HG03558 (cell line): ENCODE measurements around the gene LAMA4.

Source experiments
- ATAC-seq: cut with Tn5 transposase; IDR thresholded peaks from one replicate; pipeline ENCODE4 v1.9.1; 2021; ENCODE audit warnings: moderate number of reproducible peaks; ENCODE audit not compliant: unreplicated experiment; ENCODE audit errors: extremely low read depth

The LAMA4 gene

DNA sequence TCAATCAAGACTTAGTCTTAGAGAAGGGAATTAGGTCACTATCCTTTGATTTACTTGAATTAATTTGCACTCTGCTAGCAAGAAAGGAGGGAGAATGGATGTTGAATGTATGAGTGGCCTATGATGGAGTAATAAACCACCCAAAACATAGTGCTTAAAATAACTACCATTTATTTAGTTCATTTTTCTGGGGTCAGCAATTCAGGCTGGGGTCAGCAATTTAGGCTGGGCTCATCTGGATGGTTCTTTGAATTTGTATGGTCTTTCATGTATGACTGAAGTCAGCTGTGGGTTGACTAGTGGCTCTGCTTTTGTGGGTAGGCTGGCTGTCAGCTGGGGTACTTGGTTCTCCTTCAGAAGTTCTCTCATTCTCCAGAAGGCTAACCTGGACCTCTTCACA lies 21.0 kb upstream of the LAMA4 start:
- ATAC-seq, result no peak

GRCh38 chr6:112274774-112275173 lies 20.4 kb upstream of the LAMA4 start:
- ATAC-seq, result no peak

DNA sequence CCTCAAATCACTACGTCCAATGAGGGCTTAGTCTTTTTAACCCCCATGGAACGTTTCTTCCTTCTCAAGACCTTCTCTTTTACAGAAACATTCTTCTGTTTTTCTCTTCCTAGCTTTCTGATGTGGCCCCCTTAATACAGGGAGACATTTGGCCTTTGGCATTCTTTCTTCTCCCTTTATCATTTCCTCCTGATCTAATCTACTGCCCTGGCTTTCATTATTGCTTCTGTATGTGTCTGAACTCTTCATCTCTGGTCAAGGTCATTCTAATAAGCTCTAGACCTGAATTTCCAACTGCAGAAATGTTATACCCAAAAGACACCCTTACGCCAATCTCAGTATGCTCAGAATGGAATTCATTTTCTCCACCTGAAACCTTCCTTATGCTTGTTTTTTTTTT lies 18.4 kb upstream of the LAMA4 start:
- no peak for ATAC-seq

- ATAC-seq, result no peak
These were observed 16.4 kb upstream of the LAMA4 start for GRCh38 chr6:112270756-112271155.

DNA sequence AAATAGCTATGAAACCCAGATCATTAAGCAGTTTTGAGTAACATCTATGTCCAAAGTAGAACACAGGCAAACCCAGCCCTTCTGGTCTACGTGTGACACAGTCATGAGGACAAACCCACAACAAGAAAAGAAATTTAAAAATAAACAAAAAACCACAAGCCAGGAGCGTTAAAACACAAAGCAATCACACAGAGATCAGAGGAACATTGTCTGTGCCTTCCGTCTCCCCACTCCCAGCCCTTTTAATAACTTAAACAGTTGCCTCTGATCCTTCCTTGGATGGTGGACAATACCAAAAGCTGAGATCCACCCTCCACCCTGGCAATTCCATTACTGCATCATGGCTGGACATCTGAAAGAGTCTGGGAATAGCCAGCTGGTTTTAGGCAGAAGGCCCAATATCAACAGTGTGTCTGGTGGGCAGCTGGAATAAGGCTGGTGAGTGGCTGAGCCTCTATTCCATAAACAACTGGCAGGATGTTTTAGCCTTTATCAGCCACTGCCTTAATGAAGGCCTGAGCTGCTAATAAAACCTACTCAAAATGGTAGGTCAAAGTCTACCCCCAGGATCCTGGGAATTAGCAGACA lies 15.7 kb upstream of the LAMA4 start:
- no peak for ATAC-seq

DNA sequence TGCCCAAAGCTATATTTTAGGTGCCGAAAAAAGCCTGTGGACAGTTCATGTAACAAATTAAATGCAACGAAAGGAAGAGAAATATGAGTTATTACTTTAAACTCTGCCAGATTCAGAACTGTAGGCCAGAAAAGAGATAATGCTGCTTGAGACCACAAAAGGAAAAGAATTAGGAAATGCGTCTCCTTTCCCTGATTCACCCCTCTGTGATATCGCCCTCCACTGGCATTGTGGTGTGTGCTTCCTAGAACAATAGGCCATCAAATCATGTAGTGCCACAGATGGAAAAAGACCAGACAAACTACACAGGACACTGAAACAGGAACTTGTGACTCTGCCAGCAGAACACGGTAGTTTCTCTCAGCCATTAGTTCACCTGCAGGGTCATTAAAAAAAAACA lies 14.7 kb upstream of the LAMA4 start:
- ATAC-seq, result no peak

DNA sequence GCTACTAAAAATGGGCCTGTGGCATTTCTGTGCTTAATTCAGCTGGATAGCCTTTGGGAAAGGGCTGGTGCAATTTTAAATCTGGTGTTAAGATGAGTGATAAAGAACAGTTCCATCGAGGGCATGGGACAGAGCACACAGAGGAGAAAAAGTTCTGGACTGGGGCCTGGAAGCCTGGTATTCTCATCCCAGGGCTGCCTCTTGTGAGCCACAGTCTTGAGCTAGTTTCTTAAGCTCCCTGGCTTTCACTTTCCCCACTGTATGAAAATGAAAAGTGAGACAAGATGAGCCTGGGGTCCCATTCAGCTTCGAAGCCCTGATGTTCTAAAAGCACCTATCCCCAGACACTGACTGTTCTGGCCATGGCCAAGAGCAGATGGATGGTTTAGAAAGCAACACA lies 14.3 kb upstream of the LAMA4 start:
- ATAC-seq, result no peak

DNA sequence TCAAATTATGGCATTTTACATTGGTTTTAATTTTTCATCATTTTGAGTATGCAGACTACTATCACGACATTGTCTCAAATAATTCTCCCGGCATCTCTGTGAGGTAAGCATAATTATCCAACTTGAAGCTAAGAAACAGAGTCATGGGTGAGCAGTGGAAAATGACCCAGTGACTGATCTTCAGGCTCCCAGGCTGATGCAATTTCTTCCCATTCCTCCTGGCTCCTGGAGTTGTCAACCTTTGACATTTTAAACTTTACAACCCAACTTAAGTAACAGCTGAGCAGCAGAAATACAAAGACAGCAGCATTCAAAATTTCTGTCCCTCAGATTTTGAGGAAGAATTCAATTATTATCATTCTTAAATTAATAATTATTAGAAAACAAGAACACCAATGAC lies 13.7 kb upstream of the LAMA4 start:
- no peak for ATAC-seq

DNA sequence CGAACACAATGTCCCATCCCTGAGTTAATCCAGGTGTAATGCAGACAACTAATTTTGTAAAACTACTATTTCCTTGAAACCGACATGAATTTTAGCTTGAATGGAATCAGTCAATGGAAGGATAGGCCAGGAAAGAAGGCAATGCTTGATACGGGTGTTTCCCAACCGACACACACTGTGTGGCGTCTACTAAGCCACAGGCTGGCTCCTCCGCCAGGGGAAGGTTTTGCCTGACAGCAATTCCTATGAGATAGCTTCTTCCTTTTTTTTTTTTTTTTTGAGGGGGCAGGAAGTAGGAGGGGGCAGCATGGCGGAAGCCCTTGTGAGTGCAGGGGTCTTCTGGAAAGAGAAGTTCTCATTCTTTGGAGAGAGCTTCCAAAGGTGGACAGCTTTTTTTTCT lies 12.0 kb upstream of the LAMA4 start:
- no peak for ATAC-seq

DNA sequence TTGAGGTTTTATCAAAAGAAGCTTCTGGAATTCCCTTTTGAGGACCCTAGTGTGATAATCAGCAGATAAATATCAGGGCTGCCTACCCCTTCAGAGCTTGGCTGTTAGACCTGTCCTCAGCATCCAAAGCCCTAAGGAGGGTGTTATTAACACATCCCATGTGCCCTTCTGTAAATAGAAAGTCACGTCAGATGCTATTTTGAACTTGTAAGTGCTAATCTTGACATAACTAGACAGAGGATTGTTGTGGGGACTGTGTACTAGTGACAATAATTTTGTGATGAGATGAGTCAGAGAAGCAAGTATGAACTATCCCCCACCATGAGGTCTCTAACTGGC lies 4.9 kb upstream of the LAMA4 start:
- ATAC-seq, result no peak

DNA sequence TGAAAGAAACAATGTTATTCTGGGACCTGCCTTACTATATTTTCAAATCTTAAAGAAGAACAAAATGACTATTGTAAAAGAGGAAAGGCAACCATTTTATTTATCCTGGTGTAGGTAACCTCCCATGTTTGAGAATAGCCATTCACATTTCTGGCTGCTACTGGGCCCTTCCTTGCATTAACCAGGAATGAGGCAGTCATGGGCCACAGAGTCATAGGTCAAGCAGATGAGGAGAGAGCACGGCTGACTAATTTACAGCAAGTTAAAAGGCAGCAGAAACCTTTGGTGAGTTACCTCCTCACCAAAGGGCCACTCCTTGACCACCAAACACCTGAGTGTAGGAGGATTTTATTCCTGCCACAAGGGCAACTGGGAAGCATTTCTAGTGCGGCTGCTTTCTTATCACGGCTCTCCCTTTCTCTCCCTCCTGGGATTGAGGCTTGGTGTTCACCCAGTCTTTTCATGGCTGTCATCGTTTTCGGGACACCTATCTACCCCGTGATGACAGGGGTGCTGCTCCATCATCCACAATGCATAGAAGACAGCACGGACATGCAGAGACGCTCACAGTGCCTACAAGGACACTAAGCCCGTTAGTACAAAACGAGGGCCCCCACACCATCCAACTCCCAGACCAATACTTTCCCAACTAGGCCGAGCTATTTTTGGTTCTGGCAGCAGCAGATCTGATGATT lies 4.4 kb upstream of the LAMA4 start:
- ATAC-seq, result no peak

DNA sequence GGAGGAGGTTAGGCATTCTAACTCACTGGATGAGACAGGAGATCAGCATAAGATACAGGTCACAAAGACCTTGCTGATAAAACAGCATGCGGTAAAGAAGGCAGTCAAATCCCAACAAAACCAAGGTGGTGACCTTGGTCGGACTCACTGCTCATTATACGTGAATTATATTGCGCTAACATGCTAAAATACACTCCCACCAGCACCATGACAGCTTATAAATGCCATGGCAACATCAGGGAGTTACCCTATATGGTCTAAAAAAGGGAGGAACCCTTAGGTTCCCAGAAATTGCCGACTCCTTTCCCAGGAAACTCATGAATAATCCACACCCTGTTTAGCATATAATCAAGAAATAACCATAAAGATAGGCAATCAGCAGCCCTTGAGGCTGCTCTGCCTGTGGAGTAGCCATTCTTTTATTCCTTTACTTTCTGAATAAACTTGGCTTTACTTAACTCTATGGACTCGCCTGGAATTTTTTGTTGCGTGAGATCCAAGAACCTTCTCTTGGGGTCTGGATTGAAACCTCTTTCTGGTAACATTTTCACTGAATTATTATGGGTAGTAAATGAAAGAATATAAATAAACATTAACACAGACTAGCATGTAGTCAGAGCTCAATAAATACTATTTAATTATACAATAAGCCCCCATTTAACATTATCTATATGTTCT lies 3.0 kb upstream of the LAMA4 start:
- no peak for ATAC-seq

GRCh38 chr6:112254921-112255320 lies 554 bp upstream of the LAMA4 start:
- no peak for ATAC-seq

- no peak for ATAC-seq
These were observed 898 bp downstream of the LAMA4 start for GRCh38 chr6:112253498-112253840.

- ATAC-seq, result no peak
These were observed 1.5 kb downstream of the LAMA4 start for GRCh38 chr6:112252571-112253497.

DNA sequence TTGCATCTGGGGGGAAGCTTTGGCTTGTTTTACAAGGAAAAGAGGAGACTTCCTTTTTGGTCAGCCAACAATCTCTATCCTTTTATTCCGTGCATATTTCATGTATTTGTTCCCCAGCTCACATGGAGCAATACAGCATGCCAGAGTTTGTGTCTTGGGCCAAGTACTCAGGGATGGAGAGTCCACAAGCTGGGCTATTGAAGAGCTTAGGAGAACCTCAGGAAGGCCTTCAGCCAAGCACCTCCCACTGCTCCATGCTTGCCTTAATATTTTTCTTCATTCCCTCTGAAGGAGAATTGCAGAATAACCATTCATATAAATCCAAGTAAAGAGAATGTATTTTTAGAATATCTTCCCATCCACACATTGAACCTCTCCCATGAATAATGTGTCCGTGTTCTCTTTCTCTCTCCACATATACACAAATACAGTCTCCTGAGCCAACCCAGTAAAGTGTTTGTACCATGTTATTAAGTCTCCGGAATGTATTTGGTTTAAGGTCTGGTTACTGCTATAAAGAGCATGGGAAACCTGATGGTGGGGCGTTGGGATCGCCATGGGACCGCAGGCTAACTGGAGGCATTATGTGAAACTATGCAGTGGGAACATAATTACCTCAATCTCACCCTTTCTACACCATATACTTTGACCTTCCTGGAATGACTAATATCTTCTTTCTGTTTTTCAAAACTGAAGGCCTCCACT lies 3.0 kb downstream of the LAMA4 start:
- no peak for ATAC-seq

DNA sequence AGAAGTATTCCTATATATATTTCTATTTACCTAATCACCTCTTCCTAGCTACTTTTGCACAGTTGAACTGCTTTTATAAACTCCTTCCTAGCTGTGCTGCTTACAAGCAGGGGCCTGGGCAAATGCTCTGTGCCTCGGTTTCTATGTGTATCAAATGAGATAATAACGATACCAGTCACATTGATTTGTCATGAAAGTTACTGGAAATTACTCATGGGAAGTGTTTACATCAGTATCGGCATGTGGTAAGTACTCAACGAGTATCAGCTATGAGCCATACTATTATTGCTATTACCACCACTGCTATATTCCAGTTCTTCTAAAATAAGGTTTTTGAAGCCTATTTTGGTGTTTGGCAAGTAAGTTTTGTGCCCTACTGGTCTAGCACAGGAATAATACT lies 4.9 kb downstream of the LAMA4 start:
- no peak for ATAC-seq

DNA sequence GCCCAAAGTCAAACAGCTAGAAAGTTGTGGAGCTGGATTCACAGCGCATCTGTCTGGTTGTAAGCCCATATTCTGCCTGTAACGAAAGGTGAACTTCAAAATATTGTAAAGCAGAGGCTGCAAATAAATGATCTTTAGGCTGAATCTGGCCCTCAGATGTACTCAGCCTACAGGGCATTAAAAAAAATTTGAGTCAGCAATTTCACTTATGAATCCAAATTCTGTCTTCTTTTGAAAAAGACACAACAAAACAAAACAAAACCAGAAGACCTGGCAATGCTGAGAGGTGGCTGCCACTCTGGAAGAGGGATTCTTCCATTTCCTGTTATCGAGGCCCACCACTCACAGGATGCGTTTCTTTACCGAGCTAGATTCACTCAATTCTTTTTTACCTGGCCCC lies 7.1 kb downstream of the LAMA4 start:
- no peak for ATAC-seq

GRCh38 chr6:112245511-112246203 lies 8.7 kb downstream of the LAMA4 start:
- ATAC-seq, result no peak
